IMR-90 (cell line): ENCODE results near the gene B4GALT1. TPM values are rescaled to one million over a fixed set of nuclear protein-coding genes. Genes with fewer than 3 reads are reported as not detected.

Experiments used
- ATAC-seq: fragments of 200-7000 bp; cut with Tn5 transposase; 2 replicates; pipeline ENCODE4 v1.9.1; 2020; ENCODE audit warnings: low read depth, mild to moderate bottlenecking, moderate library complexity
- BruUV-seq: library from RNA; stranded (reverse); fragments of 400-500 nt; replicated peaks from 2 replicates; lab custom pipeline; 2021; lab: Mats Ljungman, UMichigan
- CTCF ChIA-PET: fragments of 300-600 bp; formaldehyde crosslinking; extraction: SDS; loops from one replicate; lab custom pipeline; 2021; ENCODE audit warnings: antibody characterized with exemption; lab: Yijun Ruan, JAX
- POLR2A ChIA-PET: fragments of 300-600 bp; sonication (Branson Sonifier 250); formaldehyde crosslinking; loops from one replicate; lab custom pipeline; 2022; ENCODE audit warnings: antibody characterized with exemption; ENCODE audit not compliant: unreplicated experiment; lab: Charles Lee
- DNase-seq: peaks from one replicate; pipeline ENCODE4 v3.0.0; 2013
- H2AFZ ChIP-seq: replicated peaks from 2 replicates; pipeline ENCODE3; 2013; ENCODE audit warnings: low read length, mild to moderate bottlenecking; ENCODE audit not compliant: poor library complexity
- H2AK5ac ChIP-seq: 2 replicates; pipeline ENCODE4 v1.6.1; 2013; ENCODE audit warnings: low read depth, low read length, inconsistent platforms
- H2AK9ac ChIP-seq: replicated peaks from 2 replicates; pipeline ENCODE3; 2013; ENCODE audit warnings: mild to moderate bottlenecking, low read depth, low read length, moderate library complexity; ENCODE audit not compliant: poor library complexity
- H2BK120ac ChIP-seq: 2 replicates; pipeline ENCODE4 v1.6.1; 2013; ENCODE audit warnings: low read depth, low read length, inconsistent platforms
- H2BK15ac ChIP-seq: 3 replicates; pipeline ENCODE4 v1.6.1; 2013; ENCODE audit warnings: low read depth, low read length, inconsistent platforms
- H2BK20ac ChIP-seq: 2 replicates; pipeline ENCODE4 v1.6.1; 2013; ENCODE audit warnings: low read depth, mild to moderate bottlenecking, inconsistent platforms, low read length, moderate library complexity
- H2BK5ac ChIP-seq: 2 replicates; pipeline ENCODE4 v1.6.1; 2013; ENCODE audit warnings: mild to moderate bottlenecking, low read depth, low read length, inconsistent platforms; ENCODE audit not compliant: poor library complexity, severe bottlenecking
- H3K14ac ChIP-seq: replicated peaks from 2 replicates; pipeline ENCODE4 v1.6.1; 2013; ENCODE audit warnings: low read depth, low read length, inconsistent platforms
- H3K18ac ChIP-seq: 2 replicates; pipeline ENCODE4 v1.6.1; 2013; ENCODE audit warnings: low read depth, low read length, control low read depth
- H3K23ac ChIP-seq: 2 replicates; pipeline ENCODE4 v1.6.1; 2013; ENCODE audit warnings: low read depth, low read length, inconsistent platforms
- H3K27ac ChIP-seq: 2 replicates; pipeline ENCODE4 v1.5.1; 2013; ENCODE audit warnings: mild to moderate bottlenecking, control low read depth, low read length; ENCODE audit not compliant: insufficient read depth
- H3K27me3 ChIP-seq: 2 replicates; pipeline ENCODE4 v1.6.1; 2013; ENCODE audit warnings: low read length; ENCODE audit not compliant: control insufficient read depth, insufficient read depth
- H3K36me3 ChIP-seq: 2 replicates; pipeline ENCODE4 v1.6.1; 2013; ENCODE audit warnings: low read length, mixed read lengths; ENCODE audit not compliant: control insufficient read depth, insufficient read depth
- H3K4ac ChIP-seq: 2 replicates; pipeline ENCODE4 v1.6.1; 2013; ENCODE audit warnings: low read depth, low read length, inconsistent platforms
- H3K4me1 ChIP-seq: 2 replicates; pipeline ENCODE4 v1.6.1; 2013; ENCODE audit warnings: low read length, mixed read lengths; ENCODE audit not compliant: control insufficient read depth, insufficient read depth
- H3K4me2 ChIP-seq: 2 replicates; pipeline ENCODE4 v1.6.1; 2013; ENCODE audit warnings: low read depth, mild to moderate bottlenecking, control low read depth, low read length, moderate library complexity
- H3K4me3 ChIP-seq: 2 replicates; pipeline ENCODE4 v1.5.1; 2013; ENCODE audit warnings: low read depth, mild to moderate bottlenecking, control low read depth, low read length, moderate library complexity; ENCODE audit not compliant: insufficient read depth
- H3K56ac ChIP-seq: 2 replicates; pipeline ENCODE4 v1.6.1; 2013; ENCODE audit warnings: low read length, inconsistent platforms; ENCODE audit not compliant: insufficient read depth; ENCODE audit errors: extremely low read depth
- H3K79me1 ChIP-seq, 2 experiments: 2 replicates each; pipeline ENCODE4 v1.6.1; 2013; ENCODE audit warnings: low read length in 2 of 2, inconsistent platforms in 1 of 2, low read depth in 1 of 2
- H3K9ac ChIP-seq: 2 replicates; pipeline ENCODE4 v1.6.1; 2013; ENCODE audit warnings: low read depth, low read length, control low read depth
- H3K9me1 ChIP-seq: 2 replicates; pipeline ENCODE4 v1.6.1; 2013; ENCODE audit warnings: low read length, inconsistent platforms; ENCODE audit not compliant: insufficient read depth
- H3K9me3 ChIP-seq: 2 replicates; pipeline ENCODE4 v1.6.1; 2013; ENCODE audit warnings: low read length; ENCODE audit not compliant: control insufficient read depth, insufficient read depth
- H4K20me1 ChIP-seq: 2 replicates; pipeline ENCODE4 v1.6.1; 2013; ENCODE audit warnings: low read length, inconsistent platforms; ENCODE audit not compliant: insufficient read depth
- H4K5ac ChIP-seq: 2 replicates; pipeline ENCODE4 v1.6.1; 2013; ENCODE audit warnings: mild to moderate bottlenecking, low read depth, low read length, control low read depth
- H4K8ac ChIP-seq, 2 experiments: 2 replicates each; pipeline ENCODE4 v1.6.1; 2013; ENCODE audit warnings: low read depth in 2 of 2, low read length in 2 of 2, control low read depth in 1 of 2, inconsistent platforms in 1 of 2
- H4K91ac ChIP-seq: 2 replicates; pipeline ENCODE4 v1.6.1; 2013; ENCODE audit warnings: low read depth, low read length, inconsistent platforms; ENCODE audit not compliant: insufficient read depth
- MAFK ChIP-seq: IDR thresholded peaks from 2 replicates; pipeline ENCODE4 v1.6.1; 2012; ENCODE audit warnings: low read depth, low read length, improper control_type of control experiment
- RAD21 ChIP-seq: IDR thresholded peaks from 2 replicates; pipeline ENCODE4 v1.6.1; 2012; ENCODE audit warnings: low read length, improper control_type of control experiment
- WGBS, 2 experiments: methylation state at CpG; one replicate each; pipeline versions ENCODE4 v1.1.5 to v1.1.7; 2013; ENCODE audit warnings: missing lambda C conversion rate in 2 of 2; ENCODE audit not compliant: insufficient read length in 1 of 2; ENCODE audit errors: extremely low coverage in 2 of 2; 5-methylcytosine and 5-hydroxymethylcytosine counted together
- dilution Hi-C: fragments of 300-500 bp; cut with HindIII; formaldehyde crosslinking; loops from one replicate; pipeline ENCODE4 v1.14.3; 2018; ENCODE audit warnings: low sequenced_read_pairs; ENCODE audit not compliant: unreplicated experiment
- in situ Hi-C: fragments of 300-500 bp; cut with MboI; formaldehyde crosslinking; loops from 3 replicates; pipeline ENCODE4 v1.14.3; 2019; ENCODE audit warnings: low sequenced_read_pairs, inconsistent platforms, mixed read lengths
- intact Hi-C: fragments of 100-400 bp; cut with micrococcal nuclease; formaldehyde crosslinking; loops from 2 replicates; pipeline ENCODE4 v1.10.0; 2022
- polyA plus RNA-seq, 3 experiments: library from polyadenylated mRNA; depleted of rRNA; stranded (reverse); fragments of >200 nt; gene quantifications; 2 replicates each; pipeline ENCODE4 v1.2.3, GENCODE V29; 2012; ENCODE audit warnings: low replicate concordance in 1 of 3
- total RNA-seq: library from RNA; depleted of rRNA; stranded (reverse); fragments of >200 nt; gene quantifications from 2 replicates; pipeline ENCODE4 v1.2.3, GENCODE V29; 2012

The B4GALT1 gene
- total and polyA plus RNA-seq, 2 of the 4 experiments (the other 2 are of a cell fraction) = 8.8 to 37.8 TPM

- in situ Hi-C loops (no loop called here), dilution Hi-C loops (no loop called here), intact Hi-C loops (no loop called here)
- no peak overlapping the region for H3K27ac ChIP-seq
- peaks cover 12% of the 10 kb centered on the region for H3K4me1 ChIP-seq
- H2AK5ac ChIP-seq = no peak overlapping the region
- H3K4ac ChIP-seq = no peak overlapping the region
- H3K18ac ChIP-seq = no peak overlapping the region
- no peak overlapping the region for H2AK9ac ChIP-seq
- ATAC-seq (no peak), DNase-seq (no peak)
- H3K79me1 ChIP-seq = peaks cover 34 to 79% of the 10 kb centered on the region in 2 experiments
- no peak overlapping the region for H3K14ac ChIP-seq
- no peak overlapping the region for H2BK20ac ChIP-seq
- no peak overlapping the region for H3K9ac ChIP-seq
- no peaks in the 10 kb centered on the region for H3K27me3 ChIP-seq
- no peak overlapping the region for H4K91ac ChIP-seq
- no peak overlapping the region for H2BK120ac ChIP-seq
- H4K8ac ChIP-seq = no peak overlapping the region
- no peak overlapping the region for H3K4me2 ChIP-seq
- H2BK5ac ChIP-seq = no peak overlapping the region
- H4K20me1 ChIP-seq = peaks cover 13% of the 10 kb centered on the region; the same call in 1 of the 2 replicates
- peaks cover 23% of the 10 kb centered on the region for H3K36me3 ChIP-seq
- H3K56ac ChIP-seq = no peak overlapping the region
- H2BK15ac ChIP-seq = no peak overlapping the region
- no peaks in the 10 kb centered on the region for H3K9me3 ChIP-seq
- BruUV-seq = no TSS peak
- no peak overlapping the region for H2AFZ ChIP-seq
- ChIA-PET POLR2A (interaction anchor here (0.6 kb wide), 1 partner anchor 23 kb away, joined by 3 read pairs; no protein-coding TSS in a partner anchor), CTCF (no interaction called here)
- H3K9me1 ChIP-seq = peaks cover 13% of the 10 kb centered on the region
- WGBS, 2 experiments = no CpG with 5 or more reads among the region's 1 CpG
- no peak overlapping the region for H3K23ac ChIP-seq
- TF ChIP-seq RAD21 (no peak), MAFK (peak; percentile 98)
- no peak overlapping the region for H4K5ac ChIP-seq
- H3K4me3 ChIP-seq = no peak overlapping the region
Observed at GRCh38 chr9:33120620-33121019, 46.5 kb downstream of the B4GALT1 start.
